HG03571 (cell line): ENCODE data around the gene CCNL1.
"Not testable (repeated sequence)": the region's sequence is repeated elsewhere in the genome, so short reads cannot be mapped to it uniquely, and the experiment has no call there.

Experiments
- ATAC-seq: cut with Tn5 transposase; IDR thresholded peaks from one replicate; pipeline ENCODE4 v1.9.1; 2021; ENCODE audit not compliant: unreplicated experiment

Gene CCNL1

GRCh38 chr3:157159762-157160657 lies at the start of gene CCNL1:
Gene CCNL1 (minus strand): TSS chr3:157160147. CDS start chr3:157160094, 53 bp downstream.
- peak; percentile 75 for ATAC-seq

- no peak for ATAC-seq
These were observed 44.9 kb upstream of the CCNL1 start for GRCh38 chr3:157204880-157205279.

GRCh38 chr3:157204431-157204830 lies 44.5 kb upstream of the CCNL1 start:
- ATAC-seq, result no peak

- ATAC-seq, result peak; percentile 57
These were observed 41.8 kb upstream of the CCNL1 start for GRCh38 chr3:157201648-157202278.

GRCh38 chr3:157199841-157200240 lies 39.9 kb upstream of the CCNL1 start:
- no peak for ATAC-seq

GRCh38 chr3:157195965-157196364 lies 36.0 kb upstream of the CCNL1 start:
- ATAC-seq, result no peak

GRCh38 chr3:157191149-157191548 lies 31.2 kb upstream of the CCNL1 start:
- not testable (repeated sequence) for ATAC-seq

GRCh38 chr3:157190380-157190872 lies 30.5 kb upstream of the CCNL1 start:
- no peak for ATAC-seq

GRCh38 chr3:157188391-157188790 lies 28.4 kb upstream of the CCNL1 start:
- ATAC-seq, result no peak

DNA sequence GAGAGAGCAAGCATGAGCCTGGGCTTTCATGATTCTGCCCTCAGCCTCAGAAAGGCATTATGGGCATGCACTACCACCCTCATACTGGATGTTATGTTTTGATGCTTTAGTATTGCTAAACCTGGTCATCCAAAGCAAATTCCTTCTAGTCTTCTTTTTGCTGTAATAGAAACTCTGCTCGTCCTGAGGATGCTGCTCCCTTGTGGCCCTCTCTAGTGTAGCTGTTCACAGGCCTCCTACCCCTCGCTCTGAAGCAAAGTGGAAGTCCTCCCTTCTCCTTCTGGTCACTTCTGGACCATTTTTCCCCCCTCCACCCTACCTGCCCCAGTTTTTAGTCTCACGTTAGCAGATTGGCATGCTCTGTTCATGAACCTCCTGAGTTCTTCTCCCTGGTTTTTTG lies 22.9 kb upstream of the CCNL1 start:
- no peak for ATAC-seq

DNA sequence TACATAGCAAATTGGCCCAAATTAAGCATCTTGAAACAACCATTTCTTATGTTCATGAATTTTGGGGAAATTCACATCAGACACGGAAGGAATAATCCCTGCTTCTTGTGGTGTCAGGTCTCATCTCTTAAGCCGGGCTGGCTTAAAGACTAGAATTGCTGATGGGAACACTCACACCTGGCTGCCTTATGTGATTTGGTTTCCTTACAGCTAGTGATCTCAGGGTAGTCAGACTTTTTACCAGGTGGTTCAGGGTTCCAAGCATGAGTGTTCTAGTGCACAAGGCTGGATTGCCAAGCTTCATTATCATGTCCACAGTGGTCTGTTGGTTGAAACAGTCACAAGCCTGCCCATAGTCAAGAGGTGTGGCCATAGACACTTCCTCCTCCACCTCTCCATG lies 20.3 kb upstream of the CCNL1 start:
- ATAC-seq, result no peak

GRCh38 chr3:157179365-157179803 lies 19.4 kb upstream of the CCNL1 start:
- ATAC-seq, result no peak

DNA sequence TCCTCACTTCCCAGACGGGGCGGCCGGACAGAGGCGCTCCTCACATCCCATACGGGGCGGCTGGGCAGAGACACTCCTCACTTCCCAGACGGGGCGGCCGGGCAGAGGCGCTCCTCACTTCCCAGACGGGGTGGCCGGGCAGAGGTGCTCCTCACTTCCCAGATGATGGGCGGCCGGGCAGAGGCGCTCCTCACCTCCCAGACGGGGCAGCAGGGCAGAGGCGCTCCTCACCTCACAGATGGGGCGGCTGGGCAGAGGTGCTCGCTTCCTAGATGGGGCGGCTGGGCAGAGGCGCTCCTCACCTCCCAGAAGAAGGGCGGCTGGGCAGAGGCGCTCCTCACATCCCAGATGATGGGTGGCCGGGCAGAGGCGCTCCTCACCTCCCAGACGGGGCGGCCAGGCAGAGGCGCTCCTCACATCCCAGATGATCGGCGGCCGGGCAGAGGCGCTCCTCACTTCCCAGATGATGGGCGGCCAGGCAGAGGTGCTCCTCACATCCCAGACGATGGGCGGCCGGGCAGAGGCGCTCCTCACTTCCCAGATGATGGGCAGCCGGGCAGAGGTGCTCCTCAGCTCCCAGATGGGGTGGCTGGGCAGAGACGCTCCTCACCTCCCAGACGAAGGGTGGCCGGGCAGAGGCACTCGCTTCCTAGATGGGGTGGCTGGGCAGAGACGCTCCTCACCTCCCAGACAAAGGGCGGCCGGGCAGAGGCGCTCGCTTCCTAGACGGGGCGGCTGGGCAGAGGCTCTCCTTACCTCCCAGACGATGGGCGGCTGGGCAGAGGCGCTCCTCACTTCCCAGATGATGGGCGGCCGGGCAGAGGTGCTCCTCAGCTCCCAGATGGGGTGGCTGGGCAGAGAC lies 18.8 kb upstream of the CCNL1 start:
- not testable (repeated sequence) for ATAC-seq

- ATAC-seq, result not testable (repeated sequence)
These were observed 18.0 kb upstream of the CCNL1 start for GRCh38 chr3:157177801-157178453.

- ATAC-seq, result no peak
These were observed 17.0 kb upstream of the CCNL1 start for GRCh38 chr3:157176934-157177333.

- no peak for ATAC-seq
These were observed 16.0 kb upstream of the CCNL1 start for GRCh38 chr3:157175691-157176507.

DNA sequence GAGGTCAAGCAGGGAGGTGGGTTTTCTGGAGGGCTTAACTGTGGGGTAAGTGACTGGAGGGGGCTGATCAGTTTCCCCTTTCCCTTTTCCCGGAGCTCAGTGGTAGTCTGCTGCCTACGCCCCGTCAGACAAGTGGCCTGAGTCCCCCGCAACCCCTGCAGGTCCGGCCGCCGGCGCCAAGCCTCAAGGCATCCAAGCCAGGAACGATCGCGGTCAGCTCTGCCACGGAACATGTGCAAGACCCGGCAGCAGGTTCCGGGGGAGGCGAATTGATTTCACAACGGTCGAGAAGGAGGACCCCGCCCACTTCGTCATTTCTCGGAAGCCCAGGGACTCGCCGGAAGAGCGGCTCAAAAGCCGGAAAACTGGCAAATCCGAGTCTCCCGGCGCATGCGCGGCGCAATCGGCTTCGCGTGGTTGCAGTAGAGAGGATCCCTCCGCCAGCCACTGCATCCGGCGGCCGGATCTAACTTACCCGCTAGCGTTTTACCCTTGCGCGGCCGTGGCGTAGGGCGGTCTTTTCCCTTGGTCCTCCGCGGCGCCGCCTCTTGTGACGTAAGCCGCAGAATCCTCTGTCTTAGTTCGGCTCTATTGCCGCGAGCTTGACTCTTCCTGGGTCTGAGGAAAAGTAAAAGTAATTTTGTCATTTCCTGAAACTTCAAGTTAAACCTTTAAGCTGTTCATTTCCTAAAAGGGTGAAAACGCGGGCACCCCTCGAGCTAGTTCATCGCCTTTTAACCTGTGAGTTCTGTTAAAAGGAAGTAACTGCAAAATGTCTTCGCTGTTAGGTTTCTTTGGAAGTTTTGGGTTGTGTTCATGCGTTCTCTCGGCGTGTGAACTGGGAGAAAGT lies 14.9 kb upstream of the CCNL1 start:
- peak; percentile 96 for ATAC-seq

DNA sequence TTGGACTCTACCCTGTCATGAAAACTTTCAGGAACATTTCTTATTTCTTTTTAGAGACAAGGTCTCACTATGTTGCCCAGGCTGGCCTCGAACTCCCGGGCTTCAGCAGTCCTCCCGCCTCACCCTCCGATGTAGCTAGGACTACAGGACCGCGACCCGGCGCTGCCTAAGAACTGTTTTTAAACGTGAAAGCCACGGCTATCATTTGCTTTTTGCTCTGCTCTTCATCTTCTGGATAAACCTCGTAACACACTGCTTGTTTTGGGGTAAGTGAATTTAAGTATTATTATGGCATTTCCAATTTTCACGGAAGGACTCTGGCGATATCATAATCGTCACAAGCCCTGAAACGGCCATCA lies 14.3 kb upstream of the CCNL1 start:
- ATAC-seq, result no peak

GRCh38 chr3:157173343-157173742 lies 13.4 kb upstream of the CCNL1 start:
- not testable (repeated sequence) for ATAC-seq
